OCI-LY3 (cell line): ENCODE measurements around the gene GRM2.

Experiments used
- EZH2phosphoT487 ChIP-seq: fragments of 200-600 bp; shearing (Covaris generic); IDR thresholded peaks from 2 replicates; pipeline ENCODE4 v1.6.1; 2018; ENCODE audit warnings: antibody characterized with exemption, mixed run types, low read depth
- TF ChIP-seq, protein P1 (sequence below): fragments of 200-600, 300-600 bp; sonication (generic); IDR thresholded peaks from 2 replicates; pipeline ENCODE4 v1.5.1; 2014; ENCODE audit warnings: antibody characterized with exemption, low read length, low read depth

- TF ChIP-seq, protein P1, sequence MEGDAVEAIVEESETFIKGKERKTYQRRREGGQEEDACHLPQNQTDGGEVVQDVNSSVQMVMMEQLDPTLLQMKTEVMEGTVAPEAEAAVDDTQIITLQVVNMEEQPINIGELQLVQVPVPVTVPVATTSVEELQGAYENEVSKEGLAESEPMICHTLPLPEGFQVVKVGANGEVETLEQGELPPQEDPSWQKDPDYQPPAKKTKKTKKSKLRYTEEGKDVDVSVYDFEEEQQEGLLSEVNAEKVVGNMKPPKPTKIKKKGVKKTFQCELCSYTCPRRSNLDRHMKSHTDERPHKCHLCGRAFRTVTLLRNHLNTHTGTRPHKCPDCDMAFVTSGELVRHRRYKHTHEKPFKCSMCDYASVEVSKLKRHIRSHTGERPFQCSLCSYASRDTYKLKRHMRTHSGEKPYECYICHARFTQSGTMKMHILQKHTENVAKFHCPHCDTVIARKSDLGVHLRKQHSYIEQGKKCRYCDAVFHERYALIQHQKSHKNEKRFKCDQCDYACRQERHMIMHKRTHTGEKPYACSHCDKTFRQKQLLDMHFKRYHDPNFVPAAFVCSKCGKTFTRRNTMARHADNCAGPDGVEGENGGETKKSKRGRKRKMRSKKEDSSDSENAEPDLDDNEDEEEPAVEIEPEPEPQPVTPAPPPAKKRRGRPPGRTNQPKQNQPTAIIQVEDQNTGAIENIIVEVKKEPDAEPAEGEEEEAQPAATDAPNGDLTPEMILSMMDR = no peak
- no peak for TF ChIP-seq EZH2phosphoT487
These were observed 27.1 kb downstream of the GRM2 start for GRCh38 chr3:51733859-51734571.
